Mononuclear cell (primary cell): ENCODE data around the gene ALG9. TPM values are rescaled to one million over a fixed set of nuclear protein-coding genes. Genes with fewer than 3 reads are reported as not detected.
"Not testable (repeated sequence)": the region's sequence is repeated elsewhere in the genome, so short reads cannot be mapped to it uniquely, and the experiment has no call there.

ENCODE experiments used
- H3K27me3 ChIP-seq: 2 replicates; pipeline ENCODE4 v1.6.0; 2011; ENCODE audit warnings: low read length, control low read depth; ENCODE audit not compliant: insufficient read depth
- H3K4me1 ChIP-seq: 2 replicates; pipeline ENCODE4 v1.5.1; 2011; ENCODE audit warnings: mild to moderate bottlenecking, low read length, control low read depth; ENCODE audit not compliant: insufficient read depth
- H3K4me3 ChIP-seq: 2 replicates; pipeline ENCODE4 v1.5.1; 2011; ENCODE audit warnings: mild to moderate bottlenecking, low read length, moderate library complexity
- H3K9me3 ChIP-seq: 2 replicates; pipeline ENCODE4 v1.5.1; 2011; ENCODE audit warnings: low read depth, mild to moderate bottlenecking, control low read depth, low read length
- total RNA-seq: library from RNA; depleted of rRNA; stranded (reverse); fragments of >200 nt; gene quantifications from one replicate; pipeline ENCODE4 v1.2.3, GENCODE V29; 2012

Gene ALG9
- total RNA-seq, 1 donor = 23.7 TPM

- no peaks in the 10 kb centered on the region for H3K4me1 ChIP-seq
- no peak overlapping the region for H3K4me3 ChIP-seq
- H3K27me3 ChIP-seq = no peaks in the 10 kb centered on the region
- no peaks in the 10 kb centered on the region for H3K9me3 ChIP-seq
Observed at GRCh38 chr11:111808063-111808588, 63.3 kb downstream of the ALG9 start.

GRCh38 chr11:111807076-111807475 is 64.3 kb downstream of the ALG9 start:
- H3K4me1 ChIP-seq = no peaks in the 10 kb centered on the region
- H3K4me3 ChIP-seq = no peak overlapping the region
- no peaks in the 10 kb centered on the region for H3K27me3 ChIP-seq
- no peaks in the 10 kb centered on the region for H3K9me3 ChIP-seq

GRCh38 chr11:111801135-111801534 is 70.2 kb downstream of the ALG9 start:
- Histone ChIP-seq H3K27me3 (no peaks in the 10 kb centered on the region), H3K4me3 (no peak overlapping the region), H3K4me1 (no peaks in the 10 kb centered on the region), H3K9me3 (peaks cover 9% of the 10 kb centered on the region)

GRCh38 chr11:111798279-111798678 is 73.1 kb downstream of the ALG9 start:
- Histone ChIP-seq H3K4me3 (no peak overlapping the region), H3K9me3 (peaks cover 9% of the 10 kb centered on the region), H3K27me3 (no peaks in the 10 kb centered on the region), H3K4me1 (no peaks in the 10 kb centered on the region)

DNA sequence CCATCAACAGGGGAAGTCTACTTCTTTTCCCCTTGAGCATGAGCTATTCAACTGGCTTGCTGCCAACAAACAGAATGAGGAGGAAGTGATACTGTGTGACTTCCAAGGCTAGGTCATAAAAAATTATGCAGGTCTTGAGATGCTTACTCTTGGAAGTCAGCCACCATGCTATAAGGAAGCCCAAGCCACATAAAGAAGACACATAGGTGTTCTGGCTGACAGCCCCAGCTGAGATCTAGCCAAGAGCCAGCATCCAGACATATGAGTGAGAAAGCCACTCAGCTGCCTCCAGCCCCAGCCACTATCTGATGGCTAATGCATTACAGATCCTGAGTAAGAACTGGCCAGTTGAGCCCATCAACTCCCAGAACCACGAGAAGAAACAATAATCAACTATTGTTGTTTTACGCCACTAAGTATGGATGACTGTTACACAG is 74.2 kb downstream of the ALG9 start:
- Histone ChIP-seq H3K9me3 (peaks cover 9% of the 10 kb centered on the region), H3K4me1 (no peaks in the 10 kb centered on the region), H3K4me3 (no peak overlapping the region), H3K27me3 (no peaks in the 10 kb centered on the region)

DNA sequence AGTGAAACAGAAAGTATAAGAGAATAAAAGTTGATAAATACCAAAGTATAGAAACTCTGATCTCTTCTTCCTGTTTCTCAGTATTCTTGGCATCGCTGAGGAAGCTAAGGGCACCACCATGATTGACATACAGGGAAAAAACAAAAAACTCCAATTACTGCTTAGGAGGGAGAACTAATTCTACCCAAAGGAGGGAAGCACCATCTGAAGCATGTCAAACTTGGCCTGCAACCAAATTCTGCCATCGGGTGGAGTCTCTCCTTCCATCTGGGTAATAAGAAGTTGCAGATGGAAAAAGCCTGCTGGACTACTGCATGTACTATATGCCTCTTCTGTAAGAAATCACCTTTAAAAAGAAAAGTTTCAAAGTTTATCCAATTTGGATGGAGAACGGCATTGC is 74.7 kb downstream of the ALG9 start:
- Histone ChIP-seq H3K4me1 (no peaks in the 10 kb centered on the region), H3K9me3 (peaks cover 9% of the 10 kb centered on the region), H3K27me3 (no peaks in the 10 kb centered on the region), H3K4me3 (no peak overlapping the region)

GRCh38 chr11:111795334-111795985 is 75.9 kb downstream of the ALG9 start:
- H3K4me3 ChIP-seq = no peak overlapping the region
- no peaks in the 10 kb centered on the region for H3K4me1 ChIP-seq
- no peaks in the 10 kb centered on the region for H3K27me3 ChIP-seq
- H3K9me3 ChIP-seq = peaks cover 9% of the 10 kb centered on the region

DNA sequence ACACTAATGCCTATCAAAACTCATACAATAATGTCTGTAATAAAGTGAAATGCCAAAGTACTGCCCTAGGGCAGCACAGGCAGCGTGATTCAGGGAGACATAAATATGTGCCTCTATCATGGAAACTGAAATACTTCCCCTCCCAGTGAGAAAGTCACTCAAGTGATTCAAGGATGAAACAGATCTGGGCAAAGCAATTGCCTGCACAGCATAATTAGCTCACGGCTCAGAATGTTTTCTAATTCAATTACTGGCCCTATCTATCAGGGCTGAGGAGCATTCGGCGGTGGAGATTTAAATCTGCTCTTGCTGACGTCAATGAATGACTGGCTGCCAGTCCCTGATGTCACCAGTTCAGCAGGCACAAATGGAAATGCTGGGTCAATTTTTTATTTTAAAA is 77.5 kb downstream of the ALG9 start:
- H3K9me3 ChIP-seq = peaks cover 9% of the 10 kb centered on the region
- H3K27me3 ChIP-seq = no peaks in the 10 kb centered on the region
- no peaks in the 10 kb centered on the region for H3K4me1 ChIP-seq
- no peak overlapping the region for H3K4me3 ChIP-seq

- Histone ChIP-seq H3K4me3 (no peak overlapping the region), H3K9me3 (peaks cover 9% of the 10 kb centered on the region), H3K27me3 (no peaks in the 10 kb centered on the region), H3K4me1 (no peaks in the 10 kb centered on the region)
Observed at GRCh38 chr11:111792955-111793500, 78.4 kb downstream of the ALG9 start.

DNA sequence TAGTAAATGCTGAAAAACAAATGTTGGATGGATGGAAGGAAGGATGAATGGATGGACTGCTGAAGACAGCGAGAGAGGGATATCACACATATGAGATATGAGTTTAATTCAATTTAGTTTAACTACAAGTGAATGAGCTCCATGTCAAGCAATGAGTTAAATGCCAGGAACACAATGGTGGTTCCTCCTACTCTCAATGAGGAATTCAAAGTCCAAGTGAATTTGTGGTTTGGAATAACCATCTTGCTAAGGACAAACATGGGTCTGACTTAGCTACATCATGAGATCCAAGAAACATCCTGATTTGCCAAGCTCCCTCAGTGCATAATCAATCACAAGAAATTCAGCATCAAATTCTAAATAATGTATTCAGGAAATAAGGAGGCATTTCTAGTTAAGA is 79.1 kb downstream of the ALG9 start:
- Histone ChIP-seq H3K9me3 (peaks cover 3% of the 10 kb centered on the region), H3K4me3 (no peak overlapping the region), H3K4me1 (no peaks in the 10 kb centered on the region), H3K27me3 (no peaks in the 10 kb centered on the region)

GRCh38 chr11:111788464-111788863 is 82.9 kb downstream of the ALG9 start:
- Histone ChIP-seq H3K4me1 (no peaks in the 10 kb centered on the region), H3K9me3 (no peaks in the 10 kb centered on the region), H3K4me3 (no peak overlapping the region), H3K27me3 (no peaks in the 10 kb centered on the region)

DNA sequence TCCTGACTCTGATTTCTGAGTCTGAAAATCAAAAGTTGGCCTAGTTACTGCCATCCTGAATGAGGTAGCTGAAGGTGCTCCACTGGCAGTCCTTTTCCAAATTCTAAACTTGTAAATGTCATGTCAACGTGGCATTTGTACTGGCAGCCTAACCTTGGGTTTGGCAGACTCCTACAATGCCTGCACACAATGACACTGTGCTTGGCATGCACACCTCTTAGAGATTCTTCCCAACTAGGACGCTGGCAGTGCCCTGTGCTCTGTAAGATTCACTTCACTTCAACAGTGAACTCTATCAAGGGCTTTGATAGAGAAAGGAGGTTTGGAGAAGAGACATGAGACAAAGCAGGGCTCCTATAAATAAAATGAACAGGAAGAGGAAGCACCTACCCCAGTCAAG is 83.3 kb downstream of the ALG9 start:
- Histone ChIP-seq H3K9me3 (no peaks in the 10 kb centered on the region), H3K4me3 (no peak overlapping the region), H3K4me1 (no peaks in the 10 kb centered on the region), H3K27me3 (no peaks in the 10 kb centered on the region)

- H3K4me3 ChIP-seq = no peak overlapping the region
- H3K4me1 ChIP-seq = no peaks in the 10 kb centered on the region
- no peaks in the 10 kb centered on the region for H3K9me3 ChIP-seq
- H3K27me3 ChIP-seq = no peaks in the 10 kb centered on the region
Observed at GRCh38 chr11:111785886-111786412, 85.4 kb downstream of the ALG9 start.

DNA sequence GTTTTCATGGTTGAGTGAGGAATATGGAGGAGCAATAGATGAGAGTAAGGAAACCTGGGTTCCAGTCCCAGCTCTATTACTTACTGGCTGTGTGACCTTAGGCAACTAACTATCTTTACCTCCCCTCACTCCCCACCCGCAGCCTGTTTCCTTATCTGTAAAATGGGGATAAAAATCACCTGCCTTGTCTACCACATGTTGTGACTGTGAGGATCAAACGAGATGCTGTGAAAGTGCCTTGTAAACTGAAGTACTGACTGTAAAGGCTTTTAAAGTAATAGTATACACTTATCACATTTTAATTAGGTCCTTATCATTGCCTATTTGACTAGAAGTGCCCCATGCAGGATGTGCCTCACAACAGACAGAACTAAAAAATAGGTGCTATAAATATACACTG is 86.3 kb downstream of the ALG9 start:
- no peaks in the 10 kb centered on the region for H3K9me3 ChIP-seq

DNA sequence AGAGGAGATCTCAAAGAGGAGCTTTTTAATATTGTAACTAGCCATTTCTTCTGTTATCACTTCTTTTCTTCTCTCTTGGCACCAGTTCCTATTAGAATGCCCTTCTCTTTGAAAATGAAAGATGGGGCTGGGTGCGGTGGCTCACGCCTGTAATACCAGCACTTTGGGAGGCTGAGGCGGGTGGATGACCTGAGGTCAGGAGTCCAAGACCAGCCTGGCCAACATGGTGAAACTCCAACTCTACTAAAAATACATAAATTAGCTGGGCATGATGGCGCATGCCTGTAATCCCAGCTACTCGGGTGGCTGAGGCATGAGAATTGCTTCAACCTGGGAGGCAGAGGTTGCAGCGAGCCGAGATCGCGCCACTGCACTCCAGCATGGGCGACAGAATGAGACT is 87.1 kb downstream of the ALG9 start:
- not testable (repeated sequence) for H3K4me3 ChIP-seq, H3K27me3 ChIP-seq, H3K9me3 ChIP-seq, H3K4me1 ChIP-seq

More for the DNA sequence above, 86.3 kb downstream of the ALG9 start:
- Histone ChIP-seq H3K4me1 (no peaks in the 10 kb centered on the region), H3K4me3 (no peak overlapping the region), H3K27me3 (no peaks in the 10 kb centered on the region)
